T-cell (primary cell): Measurements from ENCODE around the gene EML6. TPM values are rescaled to one million over a fixed set of nuclear protein-coding genes. Genes with fewer than 3 reads are reported as not detected.

Experiments used
- ATAC-seq, 4 experiments: fragments of 200-7000 bp in 3 of 4; fragments of 150-1000 bp in 1 of 4; cut with Tn5 transposase; replicated peaks in 1 of 4; 1 replicate in 3 of 4; 2 replicates in 1 of 4; pipeline ENCODE4 v1.10.0; 2021; ENCODE audit warnings: moderate library complexity in 3 of 4, mild to moderate bottlenecking in 2 of 4, moderate number of reproducible peaks in 1 of 4
- CTCF ChIA-PET, 2 donors: fragments of 300-600 bp; sonication (Branson Sonifier 250); formaldehyde crosslinking; loops; one replicate each; lab custom pipeline; 2022; ENCODE audit warnings: antibody characterized with exemption in 2 of 2; lab: Charles Lee
- POLR2A ChIA-PET, 2 donors: fragments of 300-600 bp; sonication (Branson Sonifier 250); formaldehyde crosslinking; loops; one replicate each; lab custom pipeline; 2022; ENCODE audit warnings: antibody characterized with exemption in 2 of 2; lab: Charles Lee
- DNase-seq, 35 experiments: peaks; one replicate each; pipeline versions ENCODE4 v3.0.0 to v3.0.0-alpha.2; 2013 to 2023
- H3K27ac ChIP-seq: one replicate; pipeline ENCODE4 v1.5.1; 2013; ENCODE audit warnings: low read length
- H3K27me3 ChIP-seq, 2 experiments: replicated peaks in 1 of 2; 1 replicate in 1 of 2; 2 replicates in 1 of 2; pipeline versions ENCODE4 v1.6.1 to v1.7.0; 2013; ENCODE audit warnings: low read length in 1 of 2, mixed read lengths in 1 of 2; ENCODE audit not compliant: control insufficient read depth in 2 of 2, insufficient read depth in 2 of 2; ENCODE audit errors: extremely low read depth in 1 of 2
- H3K36me3 ChIP-seq, 2 donors: 1 replicate in 1 of 2; 2 replicates in 1 of 2; pipeline versions ENCODE4 v1.6.1 to v1.7.0; 2013; ENCODE audit warnings: low read length in 1 of 2; ENCODE audit not compliant: control insufficient read depth in 2 of 2, insufficient read depth in 1 of 2; ENCODE audit errors: extremely low read depth in 1 of 2
- H3K4me1 ChIP-seq, 2 experiments: 1 replicate in 1 of 2; 2 replicates in 1 of 2; pipeline versions ENCODE4 v1.6.1 to v1.7.0; 2013; ENCODE audit warnings: low read length in 2 of 2, mixed read lengths in 1 of 2; ENCODE audit not compliant: insufficient read depth in 2 of 2, control insufficient read depth in 1 of 2; ENCODE audit errors: extremely low read depth in 1 of 2
- H3K4me3 ChIP-seq, 2 donors: 1 replicate in 1 of 2; 2 replicates in 1 of 2; pipeline versions ENCODE4 v1.5.1 to v1.7.0; 2013; ENCODE audit warnings: mild to moderate bottlenecking in 2 of 2, low read length in 1 of 2, moderate library complexity in 1 of 2; ENCODE audit not compliant: control insufficient read depth in 1 of 2; ENCODE audit errors: extremely low read depth in 1 of 2
- H3K9me3 ChIP-seq: 2 replicates; pipeline ENCODE4 v1.7.0; 2013
- H3K27ac Mint-ChIP-seq, 2 donors: one replicate each; pipeline ENCODE4 v1.8.0; 2020 to 2021; ENCODE audit warnings: mild to moderate bottlenecking in 2 of 2, mixed read lengths in 2 of 2
- H3K27me3 Mint-ChIP-seq, 2 donors: one replicate each; pipeline ENCODE4 v1.8.0; 2021 to 2022; ENCODE audit warnings: mixed read lengths in 2 of 2
- H3K36me3 Mint-ChIP-seq: one replicate; pipeline ENCODE4 v1.8.0; 2021; ENCODE audit warnings: mixed read lengths
- H3K4me1 Mint-ChIP-seq, 3 donors: one replicate each; pipeline ENCODE4 v1.8.0; 2020 to 2022; ENCODE audit warnings: mixed read lengths in 3 of 3, mild to moderate bottlenecking in 1 of 3
- H3K4me3 Mint-ChIP-seq, 3 donors: one replicate each; pipeline ENCODE4 v1.8.0; 2020 to 2022; ENCODE audit warnings: mild to moderate bottlenecking in 3 of 3, mixed read lengths in 3 of 3, moderate library complexity in 3 of 3
- H3K9me3 Mint-ChIP-seq, 3 donors: one replicate each; pipeline ENCODE4 v1.8.0; 2020 to 2022; ENCODE audit warnings: mixed read lengths in 3 of 3
- WGBS: methylation state at CpG from one replicate; pipeline ENCODE4 v1.1.5; 2013; ENCODE audit warnings: missing lambda C conversion rate; ENCODE audit not compliant: insufficient coverage; 5-methylcytosine and 5-hydroxymethylcytosine counted together
- total RNA-seq, 35 experiments: library from RNA in 6 of 35; stranded (reverse) in 6 of 35; fragments of 120-200 nt in 1 of 35; gene quantifications; one replicate each; pipeline versions ENCODE4 v1.2.1 to v1.2.4 and lab custom pipeline; 2013 to 2026

Gene EML6
- total RNA-seq, 5 donors from 2014 or later (not counting 1 experiment from before 2014, with no cell fraction given) = 1.3 to 2.6 (median 1.8) TPM

- no peaks in the 10 kb centered on the region for H3K9me3 ChIP-seq
- POLR2A ChIA-PET = no interaction called here
- no peak overlapping the region for H3K27ac Mint-ChIP-seq
- H3K27me3 ChIP-seq = no peaks in the 10 kb centered on the region
- 83% methylated on average over 3 of the region's 5 CpGs for WGBS
- no peaks in the 10 kb centered on the region for H3K4me1 Mint-ChIP-seq
- H3K4me1 ChIP-seq = no peaks in the 10 kb centered on the region
- no peaks in the 10 kb centered on the region for H3K36me3 ChIP-seq
- no peaks in the 10 kb centered on the region for H3K27me3 Mint-ChIP-seq
- H3K27ac ChIP-seq = no peak overlapping the region
- ATAC-seq (no peak), DNase-seq (no peak)
- CTCF ChIA-PET = no interaction called here
- H3K36me3 Mint-ChIP-seq = no peaks in the 10 kb centered on the region
- no peaks in the 10 kb centered on the region for H3K9me3 Mint-ChIP-seq
- H3K4me3 ChIP-seq = no peak overlapping the region
- no peak overlapping the region for H3K4me3 Mint-ChIP-seq
Observed at GRCh38 chr2:54750040-54750439, 26.6 kb downstream of the EML6 start.

DNA sequence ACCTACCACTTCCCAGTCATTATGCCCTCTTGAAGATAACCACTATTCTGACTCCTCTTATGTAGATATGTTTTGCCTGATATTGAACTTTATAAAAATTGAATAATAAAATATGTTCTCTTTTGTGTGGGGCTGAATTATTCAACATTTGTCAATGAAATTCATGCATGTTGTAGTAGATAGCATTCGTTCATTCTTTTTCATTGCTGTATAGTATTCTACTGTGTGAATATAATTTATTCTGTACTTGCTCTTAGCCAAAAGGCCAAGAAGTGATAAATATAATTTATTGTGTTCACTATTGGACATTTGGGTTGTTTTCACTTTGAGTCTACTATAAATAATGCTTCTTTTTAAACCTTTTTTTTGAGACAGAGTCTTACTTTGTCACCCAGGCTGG, 29.0 kb downstream of the EML6 start:
- no peaks in the 10 kb centered on the region for H3K36me3 Mint-ChIP-seq
- no peaks in the 10 kb centered on the region for H3K27me3 Mint-ChIP-seq
- H3K27ac Mint-ChIP-seq = no peak overlapping the region
- ATAC-seq (no peak), DNase-seq (no peak)
- H3K4me3 ChIP-seq = no peak overlapping the region
- no peaks in the 10 kb centered on the region for H3K9me3 ChIP-seq
- ChIA-PET CTCF (no interaction called here), POLR2A (no interaction called here)
- no peaks in the 10 kb centered on the region for H3K27me3 ChIP-seq
- H3K4me1 ChIP-seq = no peaks in the 10 kb centered on the region
- no peak overlapping the region for H3K27ac ChIP-seq
- H3K36me3 ChIP-seq = no peaks in the 10 kb centered on the region
- WGBS = no CpG with 5 or more reads among the region's 1 CpG
- no peaks in the 10 kb centered on the region for H3K9me3 Mint-ChIP-seq
- H3K4me3 Mint-ChIP-seq = no peak overlapping the region
- peaks cover 0 to 3% (median 0%) of the 10 kb centered on the region in 3 donors for H3K4me1 Mint-ChIP-seq

DNA sequence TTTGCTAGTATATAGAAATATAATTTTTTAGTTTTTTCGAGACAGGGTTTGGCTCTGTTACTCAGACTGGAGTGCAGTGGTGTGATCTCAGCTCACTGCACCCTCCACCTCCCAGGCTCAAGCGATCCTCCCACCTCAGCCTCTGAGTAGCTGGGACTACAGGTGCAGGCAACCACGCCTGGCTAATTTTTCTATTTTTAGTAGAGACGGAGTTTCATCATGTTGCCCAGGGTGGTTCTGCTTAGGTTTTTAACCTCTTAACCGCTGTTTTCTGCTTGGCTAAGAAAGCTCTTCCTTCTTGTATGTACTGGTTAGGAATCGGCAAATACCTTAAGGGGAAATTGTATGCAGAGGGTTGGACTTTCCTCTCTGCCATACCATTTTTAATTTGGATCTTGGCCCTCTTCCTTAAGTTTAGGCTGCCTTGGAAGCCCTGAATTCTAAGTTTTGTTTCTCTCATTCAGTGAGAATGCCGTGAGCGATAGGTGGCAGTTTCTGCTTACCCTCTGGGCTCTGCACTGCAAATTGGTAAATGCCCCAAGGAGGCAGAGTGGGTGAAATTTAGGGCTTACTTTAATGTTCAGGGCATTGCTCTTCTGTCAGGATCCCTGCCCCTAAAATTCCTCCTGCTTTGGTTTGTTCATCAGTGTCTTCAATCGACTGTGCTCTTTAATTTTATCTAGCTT, 32.3 kb downstream of the EML6 start:
- DNase-seq = no peak
- H3K4me1 ChIP-seq = no peaks in the 10 kb centered on the region
- WGBS = 100% methylated on average over 2 of the region's 9 CpGs
- H3K36me3 ChIP-seq = no peaks in the 10 kb centered on the region
- Mint-ChIP-seq H3K4me1 (peaks cover 0 to 3% (median 0%) of the 10 kb centered on the region in 3 donors), H3K4me3 (no peak overlapping the region), H3K27me3 (no peaks in the 10 kb centered on the region), H3K27ac (no peak overlapping the region), H3K36me3 (no peaks in the 10 kb centered on the region), H3K9me3 (no peaks in the 10 kb centered on the region)
- no peak overlapping the region for H3K4me3 ChIP-seq
- H3K9me3 ChIP-seq = no peaks in the 10 kb centered on the region
- no peak for ATAC-seq
- CTCF ChIA-PET = no interaction called here
- no peak overlapping the region for H3K27ac ChIP-seq
- POLR2A ChIA-PET = no interaction called here
- H3K27me3 ChIP-seq = no peaks in the 10 kb centered on the region

DNA sequence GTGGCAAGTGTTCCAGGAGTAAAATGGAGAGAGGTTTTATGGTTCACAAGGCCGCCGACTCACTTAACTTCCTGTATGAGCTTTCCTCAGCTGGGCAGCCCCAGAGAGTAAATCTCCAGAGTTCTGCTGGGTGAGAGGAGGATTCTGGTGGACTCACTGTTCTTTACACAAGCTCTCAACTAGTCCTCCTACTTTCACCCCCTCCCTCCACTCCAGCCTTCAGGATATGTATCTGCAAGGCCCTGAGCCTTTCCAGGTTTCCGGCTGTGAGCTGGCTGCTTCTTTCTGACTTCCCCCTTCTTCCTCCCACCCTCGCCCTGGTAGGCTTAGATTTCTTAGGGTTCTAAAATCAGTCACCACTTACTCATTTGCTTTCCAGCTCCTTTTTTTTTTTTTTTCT, 34.0 kb downstream of the EML6 start:
- Mint-ChIP-seq H3K4me3 (no peak overlapping the region), H3K9me3 (no peaks in the 10 kb centered on the region), H3K27me3 (no peaks in the 10 kb centered on the region), H3K36me3 (no peaks in the 10 kb centered on the region), H3K4me1 (peaks cover 0 to 3% (median 0%) of the 10 kb centered on the region in 3 donors), H3K27ac (no peak overlapping the region)
- Histone ChIP-seq H3K27ac (no peak overlapping the region), H3K27me3 (no peaks in the 10 kb centered on the region), H3K4me1 (no peaks in the 10 kb centered on the region), H3K4me3 (no peak overlapping the region), H3K36me3 (no peaks in the 10 kb centered on the region), H3K9me3 (no peaks in the 10 kb centered on the region)
- WGBS = 33% methylated on average over 1 of the region's 4 CpGs
- ATAC-seq = no peak
- no peak for DNase-seq
- CTCF ChIA-PET = interaction anchor here in 1 of 2 donors (0.7 kb wide), 1 partner anchor 416 kb away, joined by 3 read pairs; no protein-coding TSS in a partner anchor
- POLR2A ChIA-PET = interaction anchor here in 1 of 2 donors (0.7 kb wide), 1 partner anchor 940 kb away, joined by 4 read pairs; no protein-coding TSS in a partner anchor

DNA sequence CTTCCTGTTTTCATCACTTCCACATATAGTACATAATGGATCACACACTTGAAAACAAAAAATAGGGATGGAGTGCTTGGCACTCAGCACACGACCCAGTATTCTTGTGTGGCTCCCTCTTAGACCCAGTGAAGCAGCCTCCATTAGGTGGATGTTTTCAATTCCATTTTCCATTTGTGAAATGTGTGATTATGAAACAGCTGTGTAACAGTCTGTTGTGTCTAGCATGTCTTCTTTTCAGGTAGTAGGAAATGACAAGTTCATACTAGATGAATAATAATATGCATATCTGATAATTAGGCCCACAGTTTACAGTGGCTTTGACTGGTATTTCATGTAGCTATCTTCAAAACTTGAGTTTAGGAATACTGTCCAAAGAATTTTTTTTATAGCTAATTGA, 35.5 kb downstream of the EML6 start:
- ATAC-seq (no peak), DNase-seq (no peak)
- Histone ChIP-seq H3K4me1 (no peaks in the 10 kb centered on the region), H3K4me3 (no peak overlapping the region), H3K27me3 (no peaks in the 10 kb centered on the region), H3K27ac (no peak overlapping the region), H3K36me3 (no peaks in the 10 kb centered on the region), H3K9me3 (no peaks in the 10 kb centered on the region)
- Mint-ChIP-seq H3K27ac (no peak overlapping the region), H3K4me1 (peaks cover 0 to 3% (median 0%) of the 10 kb centered on the region in 3 donors), H3K27me3 (no peaks in the 10 kb centered on the region), H3K4me3 (no peak overlapping the region), H3K9me3 (no peaks in the 10 kb centered on the region), H3K36me3 (no peaks in the 10 kb centered on the region)
- ChIA-PET CTCF (no interaction called here), POLR2A (no interaction called here)
- no CpG with 5 or more reads among the region's 1 CpG for WGBS

- Histone ChIP-seq H3K36me3 (no peaks in the 10 kb centered on the region), H3K9me3 (no peaks in the 10 kb centered on the region), H3K4me1 (no peaks in the 10 kb centered on the region), H3K4me3 (no peak overlapping the region), H3K27ac (no peak overlapping the region), H3K27me3 (no peaks in the 10 kb centered on the region)
- no peak for ATAC-seq
- Mint-ChIP-seq H3K9me3 (no peaks in the 10 kb centered on the region), H3K4me3 (no peak overlapping the region), H3K36me3 (no peaks in the 10 kb centered on the region), H3K27ac (no peak overlapping the region), H3K27me3 (no peaks in the 10 kb centered on the region), H3K4me1 (peaks cover 0 to 3% (median 0%) of the 10 kb centered on the region in 3 donors)
- no peak for DNase-seq
- no CpG with 5 or more reads among the region's 2 CpGs for WGBS
- ChIA-PET POLR2A (no interaction called here), CTCF (interaction anchor here in 1 of 2 donors (0.6 kb wide), 1 partner anchor 10 kb away, joined by 4 read pairs; no protein-coding TSS in a partner anchor)
Observed at GRCh38 chr2:54760310-54760709, 36.8 kb downstream of the EML6 start.
